Neuronal stem cell (in vitro differentiated cells): ENCODE data around the gene PIK3C2A.

Experiments used
- DNase-seq: peaks from one replicate; pipeline ENCODE4 v3.0.0-alpha.2; 2013; ENCODE audit warnings: low spot score
- H2AFZ ChIP-seq: one replicate; pipeline ENCODE4 v1.6.1; 2013; ENCODE audit warnings: mild to moderate bottlenecking, low read length, inconsistent platforms
- H2AK5ac ChIP-seq: 2 replicates; pipeline ENCODE4 v1.6.1; 2013; ENCODE audit warnings: low read depth, mild to moderate bottlenecking, inconsistent platforms, low read length, moderate library complexity, mixed read lengths
- H2BK120ac ChIP-seq: 2 replicates; pipeline ENCODE4 v1.6.1; 2013; ENCODE audit warnings: low read depth, mild to moderate bottlenecking, inconsistent platforms, low read length, moderate library complexity, mixed read lengths
- H2BK12ac ChIP-seq: one replicate; pipeline ENCODE4 v1.6.1; 2013; ENCODE audit warnings: low read length, inconsistent platforms
- H2BK15ac ChIP-seq: 2 replicates; pipeline ENCODE4 v1.6.1; 2013; ENCODE audit warnings: mild to moderate bottlenecking, low read length, inconsistent platforms, mixed read lengths
- H2BK5ac ChIP-seq: one replicate; pipeline ENCODE4 v1.6.1; 2013; ENCODE audit warnings: inconsistent platforms, mild to moderate bottlenecking, low read length, moderate library complexity
- H3K14ac ChIP-seq: one replicate; pipeline ENCODE4 v1.6.1; 2013; ENCODE audit warnings: low read length, inconsistent platforms
- H3K18ac ChIP-seq: 2 replicates; pipeline ENCODE4 v1.6.1; 2013; ENCODE audit warnings: low read length, inconsistent platforms
- H3K23ac ChIP-seq: 2 replicates; pipeline ENCODE4 v1.6.1; 2013; ENCODE audit warnings: low read depth, mild to moderate bottlenecking, mixed read lengths, low read length, inconsistent platforms; ENCODE audit not compliant: poor library complexity
- H3K27ac ChIP-seq: replicated peaks from 3 replicates; pipeline ENCODE4 v1.5.1; 2013; ENCODE audit warnings: low read length, inconsistent platforms
- H3K27me3 ChIP-seq, 3 experiments: 2 replicates each; pipeline ENCODE4 v1.6.1; 2013; ENCODE audit warnings: low read length in 3 of 3, mild to moderate bottlenecking in 2 of 3, inconsistent platforms in 1 of 3, low read depth in 1 of 3, mixed read lengths in 1 of 3, moderate library complexity in 1 of 3; ENCODE audit not compliant: control insufficient read depth in 3 of 3, insufficient read depth in 3 of 3
- H3K36me3 ChIP-seq, 2 donors: replicated peaks in 1 of 2; 2 replicates each; pipeline ENCODE4 v1.6.1; 2013; ENCODE audit warnings: low read length in 2 of 2; ENCODE audit not compliant: control insufficient read depth in 2 of 2, insufficient read depth in 2 of 2
- H3K4ac ChIP-seq: 2 replicates; pipeline ENCODE4 v1.6.1; 2013; ENCODE audit warnings: inconsistent platforms, mild to moderate bottlenecking, low read length, moderate library complexity
- H3K4me1 ChIP-seq, 2 donors: 1 replicate in 1 of 2; 2 replicates in 1 of 2; pipeline ENCODE4 v1.6.1; 2013; ENCODE audit warnings: low read length in 2 of 2, low read depth in 1 of 2; ENCODE audit not compliant: control insufficient read depth in 2 of 2, insufficient read depth in 1 of 2
- H3K4me2 ChIP-seq: one replicate; pipeline ENCODE4 v1.6.1; 2013; ENCODE audit warnings: mild to moderate bottlenecking, low read length, inconsistent platforms; ENCODE audit not compliant: insufficient read depth, poor library complexity, severe bottlenecking
- H3K4me3 ChIP-seq, 2 donors: 2 replicates each; pipeline ENCODE4 v1.5.1; 2013; ENCODE audit warnings: low read length in 2 of 2, mild to moderate bottlenecking in 2 of 2, inconsistent platforms in 1 of 2, moderate library complexity in 1 of 2
- H3K79me1 ChIP-seq: one replicate; pipeline ENCODE4 v1.6.1; 2013; ENCODE audit warnings: low read depth, mild to moderate bottlenecking, inconsistent platforms, low read length, moderate library complexity
- H3K9ac ChIP-seq: one replicate; pipeline ENCODE4 v1.6.1; 2013; ENCODE audit warnings: mild to moderate bottlenecking, low read depth, low read length, inconsistent platforms; ENCODE audit not compliant: poor library complexity
- H3K9me3 ChIP-seq, 2 donors: replicated peaks in 1 of 2; 2 replicates each; pipeline versions ENCODE3 to v1.6.1; 2013; ENCODE audit warnings: low read length in 2 of 2, mild to moderate bottlenecking in 2 of 2, inconsistent platforms in 1 of 2, low read depth in 1 of 2, mixed read lengths in 1 of 2, moderate library complexity in 1 of 2; ENCODE audit not compliant: control insufficient read depth in 2 of 2, insufficient read depth in 1 of 2
- H4K8ac ChIP-seq: one replicate; pipeline ENCODE4 v1.6.1; 2013; ENCODE audit warnings: low read depth, mild to moderate bottlenecking, inconsistent platforms, low read length, moderate library complexity
- H4K91ac ChIP-seq: one replicate; pipeline ENCODE4 v1.6.1; 2013; ENCODE audit warnings: low read length, low read depth, mild to moderate bottlenecking, inconsistent platforms; ENCODE audit not compliant: poor library complexity
- WGBS, 2 donors: extraction: QIAGEN DNeasy Blood & Tissue Kit; methylation state at CpG; one replicate each; pipeline ENCODE4 v1.1.7; 2013; ENCODE audit warnings: missing lambda C conversion rate in 2 of 2, mixed read lengths in 1 of 2; ENCODE audit not compliant: insufficient read length in 2 of 2, insufficient replicate concordance in 1 of 2; ENCODE audit errors: extremely low coverage in 2 of 2; 5-methylcytosine and 5-hydroxymethylcytosine counted together

PIK3C2A gene

DNA sequence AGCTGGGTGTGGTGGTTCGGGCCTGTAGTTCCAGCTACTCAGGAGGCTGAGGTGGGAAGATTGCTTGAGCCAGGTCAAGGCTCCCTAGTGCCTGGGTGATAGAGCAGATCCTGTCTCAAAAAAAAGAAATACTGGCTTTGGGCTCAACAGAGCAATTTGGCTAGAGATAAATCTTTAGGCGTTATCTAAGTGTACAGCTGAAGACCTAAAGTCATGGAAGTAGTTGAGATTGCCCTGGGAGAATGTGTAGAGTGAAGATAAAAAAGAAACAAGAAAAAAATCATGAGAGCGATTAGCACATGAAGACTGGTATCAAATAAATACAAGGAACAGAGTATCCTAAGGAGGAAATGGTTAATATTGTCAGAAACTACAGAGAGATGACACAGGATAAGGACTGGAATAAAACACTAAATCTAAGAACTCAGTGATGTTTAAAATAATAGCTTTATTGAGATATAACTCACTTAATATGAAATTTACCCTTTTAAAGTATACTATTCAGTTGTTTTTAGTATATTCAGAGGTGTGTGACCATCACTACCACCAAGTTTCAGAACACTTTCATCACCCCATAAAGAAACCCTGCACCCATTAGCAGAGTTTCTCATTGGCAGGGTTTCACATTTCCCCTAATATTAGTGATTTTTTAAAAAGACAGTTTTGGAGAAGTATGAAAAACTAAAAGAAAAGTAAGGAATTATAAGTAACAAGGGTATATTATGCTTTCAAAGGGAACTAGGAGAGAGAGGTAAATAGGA is 20.7 kb downstream of the PIK3C2A start:
- H2BK5ac ChIP-seq, result no peak overlapping the region
- H3K4me1 ChIP-seq, result peaks cover 0 to 6% of the 10 kb centered on the region in 2 donors
- H3K4me3 ChIP-seq, result no peak overlapping the region
- no peak for DNase-seq
- no peaks in the 10 kb centered on the region for H3K9me3 ChIP-seq
- no peaks in the 10 kb centered on the region for H3K27me3 ChIP-seq
- H2BK12ac ChIP-seq, result no peak overlapping the region
- H3K9ac ChIP-seq, result no peak overlapping the region
- peaks cover 2% of the 10 kb centered on the region for H3K79me1 ChIP-seq
- WGBS, 2 donors, result no CpG with 5 or more reads among the region's 3 CpGs
- no peak overlapping the region for H3K4me2 ChIP-seq
- H2BK15ac ChIP-seq, result no peak overlapping the region
- H3K4ac ChIP-seq, result no peak overlapping the region
- no peak overlapping the region for H2AK5ac ChIP-seq
- H3K36me3 ChIP-seq, result peaks cover 1 to 56% of the 10 kb centered on the region in 2 donors
- H3K23ac ChIP-seq, result no peak overlapping the region
- no peak overlapping the region for H3K14ac ChIP-seq
- H2AFZ ChIP-seq, result no peak overlapping the region
- H4K8ac ChIP-seq, result no peak overlapping the region
- no peak overlapping the region for H4K91ac ChIP-seq
- no peak overlapping the region for H3K27ac ChIP-seq
- H2BK120ac ChIP-seq, result no peak overlapping the region
- H3K18ac ChIP-seq, result no peak overlapping the region

DNA sequence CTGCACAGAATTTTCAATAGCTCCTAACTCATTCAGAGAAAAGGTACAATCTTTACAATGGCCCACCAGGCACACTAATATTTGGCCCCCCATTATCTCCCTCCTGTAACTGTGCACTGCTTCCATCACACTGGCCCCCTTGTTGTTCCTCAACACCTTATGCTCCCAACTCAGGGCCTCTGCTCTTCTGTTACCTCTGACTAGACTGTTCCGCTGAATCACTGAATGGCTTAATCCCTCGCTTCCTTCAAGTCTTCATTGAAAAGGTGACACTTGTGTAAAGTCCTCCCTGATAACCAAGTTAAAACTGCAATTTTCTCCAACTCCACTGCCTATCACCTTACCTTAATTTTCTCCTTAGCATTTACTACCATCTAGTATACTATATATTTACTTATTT is 21.8 kb downstream of the PIK3C2A start:
- H3K4ac ChIP-seq, result no peak overlapping the region
- peaks cover 0 to 56% of the 10 kb centered on the region in 2 donors for H3K36me3 ChIP-seq
- no peak overlapping the region for H2AFZ ChIP-seq
- no CpG with 5 or more reads among the region's 2 CpGs for WGBS, 2 donors
- H3K27me3 ChIP-seq, result no peaks in the 10 kb centered on the region
- no peak overlapping the region for H3K4me2 ChIP-seq
- no peak overlapping the region for H3K14ac ChIP-seq
- H3K27ac ChIP-seq, result no peak overlapping the region
- no peak overlapping the region for H2BK5ac ChIP-seq
- H3K4me1 ChIP-seq, result peaks cover 0 to 6% of the 10 kb centered on the region in 2 donors
- H4K91ac ChIP-seq, result no peak overlapping the region
- peaks cover 2% of the 10 kb centered on the region for H3K79me1 ChIP-seq
- no peak for DNase-seq
- no peak overlapping the region for H3K18ac ChIP-seq
- no peak overlapping the region for H2BK12ac ChIP-seq
- no peaks in the 10 kb centered on the region for H3K9me3 ChIP-seq
- no peak overlapping the region for H2BK120ac ChIP-seq
- no peak overlapping the region for H4K8ac ChIP-seq
- no peak overlapping the region for H2BK15ac ChIP-seq
- no peak overlapping the region for H3K4me3 ChIP-seq
- H2AK5ac ChIP-seq, result no peak overlapping the region
- H3K23ac ChIP-seq, result no peak overlapping the region
- H3K9ac ChIP-seq, result no peak overlapping the region

GRCh38 chr11:17184882-17185587 is 22.8 kb downstream of the PIK3C2A start:
- Histone ChIP-seq H3K4me3 (no peak overlapping the region), H2BK120ac (no peak overlapping the region), H3K23ac (no peak overlapping the region), H3K4ac (no peak overlapping the region), H3K36me3 (peaks cover 0 to 54% of the 10 kb centered on the region in 2 donors), H3K4me1 (peaks cover 0 to 6% of the 10 kb centered on the region in 2 donors), H3K14ac (no peak overlapping the region), H3K9me3 (no peaks in the 10 kb centered on the region), H4K91ac (no peak overlapping the region), H2BK12ac (no peak overlapping the region), H3K27me3 (no peaks in the 10 kb centered on the region), H3K9ac (no peak overlapping the region), H3K4me2 (no peak overlapping the region), H2BK15ac (no peak overlapping the region), H4K8ac (no peak overlapping the region), H3K27ac (no peak overlapping the region), H2AK5ac (no peak overlapping the region), H2AFZ (no peak overlapping the region), H3K18ac (no peak overlapping the region), H3K79me1 (peaks cover 4% of the 10 kb centered on the region), H2BK5ac (no peak overlapping the region)
- DNase-seq, result no peak
- no CpG with 5 or more reads among the region's 2 CpGs for WGBS, 2 donors

GRCh38 chr11:17183836-17184235 is 23.9 kb downstream of the PIK3C2A start:
- WGBS, 2 donors, result no CpG with 5 or more reads among the region's 1 CpG
- no peak overlapping the region for H2AK5ac ChIP-seq
- H3K14ac ChIP-seq, result no peak overlapping the region

More at GRCh38 chr11:17183836-17184235, 23.9 kb downstream of the PIK3C2A start:
- no peak overlapping the region for H2BK5ac ChIP-seq
- no peaks in the 10 kb centered on the region for H3K27me3 ChIP-seq
- no peak overlapping the region for H4K91ac ChIP-seq
- H3K79me1 ChIP-seq, result peaks cover 4% of the 10 kb centered on the region
- no peak overlapping the region for H3K27ac ChIP-seq
- H3K23ac ChIP-seq, result no peak overlapping the region
- H3K18ac ChIP-seq, result no peak overlapping the region
- no peak overlapping the region for H3K4me3 ChIP-seq
- H4K8ac ChIP-seq, result no peak overlapping the region
- H3K4me1 ChIP-seq, result peaks cover 0 to 5% of the 10 kb centered on the region in 2 donors
- no peak overlapping the region for H3K9ac ChIP-seq
- H2BK12ac ChIP-seq, result no peak overlapping the region
- no peak for DNase-seq
- H2BK120ac ChIP-seq, result no peak overlapping the region
- H3K4me2 ChIP-seq, result no peak overlapping the region
- H2BK15ac ChIP-seq, result no peak overlapping the region
- no peak overlapping the region for H2AFZ ChIP-seq
- H3K4ac ChIP-seq, result no peak overlapping the region
- H3K9me3 ChIP-seq, result no peaks in the 10 kb centered on the region
- peaks cover 0 to 59% of the 10 kb centered on the region in 2 donors for H3K36me3 ChIP-seq
